HG03175 (cell line): ENCODE results near the gene KIF4B.
"Not testable (repeated sequence)": the region's sequence is repeated elsewhere in the genome, so short reads cannot be mapped to it uniquely, and the experiment has no call there.

Source experiments
- ATAC-seq: cut with Tn5 transposase; IDR thresholded peaks from one replicate; pipeline ENCODE4 v1.9.1; 2021; ENCODE audit warnings: mild to moderate bottlenecking, moderate library complexity; ENCODE audit not compliant: unreplicated experiment

KIF4B gene

GRCh38 chr5:155002722-155003121 lies 10.8 kb upstream of the KIF4B start:
- ATAC-seq: not testable (repeated sequence)

GRCh38 chr5:155004138-155004744 lies 9.3 kb upstream of the KIF4B start:
- no peak for ATAC-seq

- ATAC-seq: not testable (repeated sequence)
Measured at GRCh38 chr5:155006265-155006664, 7.3 kb upstream of the KIF4B start.

GRCh38 chr5:155008669-155009068 lies 4.9 kb upstream of the KIF4B start:
- no peak for ATAC-seq

- no peak for ATAC-seq
Measured at GRCh38 chr5:155010881-155011280, 2.7 kb upstream of the KIF4B start.

- no peak for ATAC-seq
Measured at GRCh38 chr5:155015239-155015638, 1.7 kb downstream of the KIF4B start.

- ATAC-seq: peak; percentile 96
Measured at GRCh38 chr5:155017610-155018009, 4.1 kb downstream of the KIF4B start.

GRCh38 chr5:155019601-155020226 lies 6.2 kb downstream of the KIF4B start:
- no peak for ATAC-seq

- ATAC-seq: no peak
Measured at GRCh38 chr5:155021842-155022241, 8.3 kb downstream of the KIF4B start.

- no peak for ATAC-seq
Measured at GRCh38 chr5:155023320-155023719, 9.8 kb downstream of the KIF4B start.

GRCh38 chr5:155024015-155024414 lies 10.5 kb downstream of the KIF4B start:
- ATAC-seq: no peak

- no peak for ATAC-seq
Measured at GRCh38 chr5:155025895-155026294, 12.3 kb downstream of the KIF4B start.

- no peak for ATAC-seq
Measured at GRCh38 chr5:155027993-155028629, 14.6 kb downstream of the KIF4B start.

- ATAC-seq: no peak
Measured at GRCh38 chr5:155029240-155029639, 15.7 kb downstream of the KIF4B start.

GRCh38 chr5:155034145-155034744 lies 20.7 kb downstream of the KIF4B start:
- not testable (repeated sequence) for ATAC-seq

- ATAC-seq: not testable (repeated sequence)
Measured at GRCh38 chr5:155035087-155035486, 21.5 kb downstream of the KIF4B start.

GRCh38 chr5:155040984-155041653 lies 27.6 kb downstream of the KIF4B start:
- ATAC-seq: no peak

- no peak for ATAC-seq
Measured at GRCh38 chr5:155044591-155044990, 31.0 kb downstream of the KIF4B start.

GRCh38 chr5:155046591-155046990 lies 33.0 kb downstream of the KIF4B start:
- ATAC-seq: no peak

- no peak for ATAC-seq
Measured at GRCh38 chr5:155047818-155048217, 34.3 kb downstream of the KIF4B start.
